WTC11 (cell line): Measurements from ENCODE around the gene TPRG1L. TPM values are rescaled to one million over a fixed set of nuclear protein-coding genes. Genes with fewer than 3 reads are reported as not detected.

Experiments
- ATAC-seq: fragments of 200-7000 bp; cut with Tn5 transposase; 2 replicates; pipeline ENCODE4 v1.10.0; 2021; ENCODE audit warnings: mild to moderate bottlenecking, moderate library complexity
- CTCF ChIA-PET: fragments of 300-600 bp; sonication (Branson Sonifier 250); formaldehyde crosslinking; loops from one replicate; lab custom pipeline; 2021; ENCODE audit warnings: antibody characterized with exemption; lab: Charles Lee
- POLR2A ChIA-PET: fragments of 350-600 bp; sonication (Branson Sonifier 250); formaldehyde crosslinking; loops from one replicate; lab custom pipeline; 2021; ENCODE audit warnings: antibody characterized with exemption; lab: Charles Lee
- DNase-seq: peaks from one replicate; pipeline ENCODE4 v3.0.0; 2021; ENCODE audit warnings: low spot score
- H3K27ac Mint-ChIP-seq: 2 replicates; pipeline ENCODE4 v1.8.0; 2021; ENCODE audit warnings: mixed read lengths
- H3K27me3 Mint-ChIP-seq: 2 replicates; pipeline ENCODE4 v1.8.0; 2021; ENCODE audit warnings: low read depth, mild to moderate bottlenecking, moderate library complexity, mixed read lengths
- H3K36me3 Mint-ChIP-seq: 2 replicates; pipeline ENCODE4 v1.8.0; 2021; ENCODE audit warnings: mixed read lengths
- H3K4me1 Mint-ChIP-seq: 2 replicates; pipeline ENCODE4 v1.8.0; 2022; ENCODE audit warnings: mixed read lengths
- H3K4me3 Mint-ChIP-seq: 2 replicates; pipeline ENCODE4 v1.8.0; 2021; ENCODE audit warnings: mild to moderate bottlenecking, moderate library complexity, mixed read lengths
- H3K9me3 Mint-ChIP-seq: 2 replicates; pipeline ENCODE4 v1.8.0; 2021; ENCODE audit warnings: mixed read lengths
- CREM ChIP-seq: sonication (generic); formaldehyde crosslinking; IDR thresholded peaks from 2 replicates; pipeline ENCODE4 v1.8.1; 2022; ENCODE audit warnings: mild to moderate bottlenecking, missing genetic modification reagents, moderate library complexity
- ELF4 ChIP-seq: sonication (generic); formaldehyde crosslinking; IDR thresholded peaks from 2 replicates; pipeline ENCODE4 v1.8.1; 2022; ENCODE audit warnings: low read depth, mild to moderate bottlenecking, moderate library complexity, missing genetic modification reagents
- FOXK1 ChIP-seq: sonication (generic); formaldehyde crosslinking; IDR thresholded peaks from 2 replicates; pipeline ENCODE4 v1.8.0; 2022; ENCODE audit warnings: mild to moderate bottlenecking, moderate library complexity, missing genetic modification reagents
- GRHL2 ChIP-seq: fragments of 250-450 bp; sonication (Bioruptor Pico); IDR thresholded peaks from 2 replicates; pipeline ENCODE4 v1.8.0; 2022; ENCODE audit warnings: mild to moderate bottlenecking, moderate library complexity; ENCODE audit not compliant: insufficient replicate concordance, severe bottlenecking
- HMGA2 ChIP-seq: fragments of 250-450 bp; sonication (Bioruptor Pico); IDR thresholded peaks from 2 replicates; pipeline ENCODE4 v1.4.0; 2021; ENCODE audit warnings: mild to moderate bottlenecking, moderate library complexity
- IRF2 ChIP-seq: sonication (generic); formaldehyde crosslinking; IDR thresholded peaks from 2 replicates; pipeline ENCODE4 v1.8.0; 2022; ENCODE audit warnings: low read depth, missing genetic modification reagents, borderline replicate concordance
- JAZF1 ChIP-seq: fragments of 250-450 bp; sonication (Bioruptor Pico); IDR thresholded peaks from 2 replicates; pipeline ENCODE4 v1.9.0; 2021; ENCODE audit warnings: moderate library complexity, mild to moderate bottlenecking, inconsistent platforms
- MYBL2 ChIP-seq: sonication (generic); formaldehyde crosslinking; IDR thresholded peaks from 2 replicates; pipeline ENCODE4 v1.8.1; 2023; ENCODE audit warnings: mild to moderate bottlenecking, moderate library complexity, missing genetic modification reagents
- NR3C1 ChIP-seq: sonication (generic); formaldehyde crosslinking; conservative IDR thresholded peaks from 2 replicates; pipeline ENCODE4 v1.8.1; 2023; ENCODE audit warnings: low read depth, mild to moderate bottlenecking, missing genetic modification reagents
- TP53 ChIP-seq: sonication (generic); formaldehyde crosslinking; IDR thresholded peaks from 2 replicates; pipeline ENCODE4 v1.8.1; 2023; ENCODE audit warnings: mild to moderate bottlenecking, missing genetic modification reagents
- total RNA-seq: library from RNA; stranded (reverse); gene quantifications from 3 replicates; pipeline ENCODE4 v1.2.3, GENCODE V29; 2021
- TF ChIP-seq, protein P1 (sequence below): sonication (generic); formaldehyde crosslinking; IDR thresholded peaks from 2 replicates; pipeline ENCODE4 v1.8.1; 2023; ENCODE audit warnings: mild to moderate bottlenecking, missing genetic modification reagents
- TF ChIP-seq, protein P2 (sequence below): fragments of 250-450 bp; sonication (Bioruptor Pico); IDR thresholded peaks from 2 replicates; pipeline ENCODE4 v1.9.0; 2021; ENCODE audit warnings: mild to moderate bottlenecking
- TF ChIP-seq, protein P3 (sequence below): sonication (generic); formaldehyde crosslinking; IDR thresholded peaks from 2 replicates; pipeline ENCODE4 v1.8.1; 2022; ENCODE audit warnings: missing genetic modification reagents, borderline replicate concordance
- TF ChIP-seq, protein P4 (sequence below): sonication (generic); formaldehyde crosslinking; IDR thresholded peaks from 2 replicates; pipeline ENCODE4 v1.8.1; 2022; ENCODE audit warnings: mild to moderate bottlenecking, moderate library complexity, missing genetic modification reagents
- TF ChIP-seq, protein P5 (sequence below): sonication (generic); formaldehyde crosslinking; IDR thresholded peaks from 2 replicates; pipeline ENCODE4 v1.8.0; 2022; ENCODE audit warnings: mild to moderate bottlenecking, missing genetic modification reagents
- TF ChIP-seq, protein P6 (sequence below): fragments of 250-450 bp; sonication (Bioruptor Pico); IDR thresholded peaks from 2 replicates; pipeline ENCODE4 v1.9.0; 2021; ENCODE audit warnings: moderate library complexity, mild to moderate bottlenecking, inconsistent platforms, borderline replicate concordance
- TF ChIP-seq, protein P7 (sequence below): fragments of 250-450 bp; sonication (Bioruptor Pico); IDR thresholded peaks from 2 replicates; pipeline ENCODE4 v2.1.2; 2022; ENCODE audit warnings: mild to moderate bottlenecking, moderate library complexity
- TF ChIP-seq, protein P8 (sequence below): sonication (generic); formaldehyde crosslinking; IDR thresholded peaks from 2 replicates; pipeline ENCODE4 v1.8.0; 2022; ENCODE audit warnings: missing genetic modification reagents

Gene TPRG1L
- total RNA-seq, 1 experiment from 2014 or later: 20.9 TPM

DNA sequence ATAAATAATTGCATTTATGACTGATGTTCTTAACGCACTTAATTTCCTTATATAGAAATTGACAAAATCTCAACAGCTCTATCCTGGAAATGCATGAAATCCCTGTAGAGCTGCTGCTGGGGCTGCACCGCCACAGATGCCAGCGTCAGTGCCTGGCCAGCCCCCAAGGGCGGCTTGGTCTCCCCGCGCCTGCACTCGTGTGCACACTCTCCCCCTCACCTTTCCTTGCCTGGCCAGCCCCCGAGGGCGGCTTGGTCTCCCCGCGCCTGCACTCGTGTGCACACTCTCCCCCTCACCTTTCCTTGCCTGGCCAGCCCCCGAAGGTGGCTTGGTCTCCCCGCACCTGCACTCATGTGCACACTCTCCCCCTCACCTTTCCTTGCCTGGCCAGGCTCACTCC, 11.3 kb downstream of the TPRG1L start:
- no peak for DNase-seq
- Mint-ChIP-seq H3K27me3 (no peaks in the 10 kb centered on the region), H3K36me3 (peaks cover 30% of the 10 kb centered on the region), H3K9me3 (no peaks in the 10 kb centered on the region), H3K4me1 (no peaks in the 10 kb centered on the region), H3K4me3 (no peak overlapping the region), H3K27ac (no peak overlapping the region)
- ATAC-seq: no peak
- TF ChIP-seq TP53 (CRISPR knock-in tag): no peak
- no peak for TF ChIP-seq CREM (CRISPR knock-in tag)
- no peak for TF ChIP-seq ELF4 (CRISPR knock-in tag)
- no peak for TF ChIP-seq NR3C1 (CRISPR knock-in tag)
- TF ChIP-seq, protein P1, sequence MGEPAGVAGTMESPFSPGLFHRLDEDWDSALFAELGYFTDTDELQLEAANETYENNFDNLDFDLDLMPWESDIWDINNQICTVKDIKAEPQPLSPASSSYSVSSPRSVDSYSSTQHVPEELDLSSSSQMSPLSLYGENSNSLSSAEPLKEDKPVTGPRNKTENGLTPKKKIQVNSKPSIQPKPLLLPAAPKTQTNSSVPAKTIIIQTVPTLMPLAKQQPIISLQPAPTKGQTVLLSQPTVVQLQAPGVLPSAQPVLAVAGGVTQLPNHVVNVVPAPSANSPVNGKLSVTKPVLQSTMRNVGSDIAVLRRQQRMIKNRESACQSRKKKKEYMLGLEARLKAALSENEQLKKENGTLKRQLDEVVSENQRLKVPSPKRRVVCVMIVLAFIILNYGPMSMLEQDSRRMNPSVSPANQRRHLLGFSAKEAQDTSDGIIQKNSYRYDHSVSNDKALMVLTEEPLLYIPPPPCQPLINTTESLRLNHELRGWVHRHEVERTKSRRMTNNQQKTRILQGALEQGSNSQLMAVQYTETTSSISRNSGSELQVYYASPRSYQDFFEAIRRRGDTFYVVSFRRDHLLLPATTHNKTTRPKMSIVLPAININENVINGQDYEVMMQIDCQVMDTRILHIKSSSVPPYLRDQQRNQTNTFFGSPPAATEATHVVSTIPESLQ (CRISPR knock-in tag): no peak
- TF ChIP-seq HMGA2 (CRISPR knock-in tag): no peak
- TF ChIP-seq, protein P2, sequence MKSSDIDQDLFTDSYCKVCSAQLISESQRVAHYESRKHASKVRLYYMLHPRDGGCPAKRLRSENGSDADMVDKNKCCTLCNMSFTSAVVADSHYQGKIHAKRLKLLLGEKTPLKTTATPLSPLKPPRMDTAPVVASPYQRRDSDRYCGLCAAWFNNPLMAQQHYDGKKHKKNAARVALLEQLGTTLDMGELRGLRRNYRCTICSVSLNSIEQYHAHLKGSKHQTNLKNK: no peak
- TF ChIP-seq, protein P3, sequence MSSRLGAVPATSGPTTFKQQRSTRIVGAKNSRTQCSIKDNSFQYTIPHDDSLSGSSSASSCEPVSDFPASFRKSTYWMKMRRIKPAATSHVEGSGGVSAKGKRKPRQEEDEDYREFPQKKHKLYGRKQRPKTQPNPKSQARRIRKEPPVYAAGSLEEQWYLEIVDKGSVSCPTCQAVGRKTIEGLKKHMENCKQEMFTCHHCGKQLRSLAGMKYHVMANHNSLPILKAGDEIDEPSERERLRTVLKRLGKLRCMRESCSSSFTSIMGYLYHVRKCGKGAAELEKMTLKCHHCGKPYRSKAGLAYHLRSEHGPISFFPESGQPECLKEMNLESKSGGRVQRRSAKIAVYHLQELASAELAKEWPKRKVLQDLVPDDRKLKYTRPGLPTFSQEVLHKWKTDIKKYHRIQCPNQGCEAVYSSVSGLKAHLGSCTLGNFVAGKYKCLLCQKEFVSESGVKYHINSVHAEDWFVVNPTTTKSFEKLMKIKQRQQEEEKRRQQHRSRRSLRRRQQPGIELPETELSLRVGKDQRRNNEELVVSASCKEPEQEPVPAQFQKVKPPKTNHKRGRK: no peak
- ChIA-PET CTCF (no interaction called here), POLR2A (no interaction called here)

DNA sequence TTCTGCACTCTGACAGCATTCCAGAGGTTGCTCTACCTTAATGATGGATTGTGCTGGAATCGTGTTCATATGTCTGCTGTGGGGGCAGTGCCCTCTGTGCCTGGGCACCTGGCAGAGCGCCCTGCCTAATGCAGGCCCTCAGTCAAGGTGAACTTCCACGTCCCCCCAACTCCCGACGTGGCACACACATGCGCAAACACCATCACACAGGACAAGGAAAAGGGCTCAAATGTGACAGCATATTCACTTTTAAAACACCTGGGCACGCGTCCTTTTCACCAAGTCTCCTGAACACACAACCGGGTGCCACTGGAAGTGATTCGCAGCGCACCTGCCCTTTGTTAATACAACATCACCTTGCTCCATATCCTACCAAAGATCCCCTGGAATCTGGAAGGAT, 11.7 kb downstream of the TPRG1L start:
- peaks cover 30% of the 10 kb centered on the region for H3K36me3 Mint-ChIP-seq
- CTCF ChIA-PET: no interaction called here
- H3K9me3 Mint-ChIP-seq: no peaks in the 10 kb centered on the region
- no peaks in the 10 kb centered on the region for H3K4me1 Mint-ChIP-seq
- TF ChIP-seq, protein P4, sequence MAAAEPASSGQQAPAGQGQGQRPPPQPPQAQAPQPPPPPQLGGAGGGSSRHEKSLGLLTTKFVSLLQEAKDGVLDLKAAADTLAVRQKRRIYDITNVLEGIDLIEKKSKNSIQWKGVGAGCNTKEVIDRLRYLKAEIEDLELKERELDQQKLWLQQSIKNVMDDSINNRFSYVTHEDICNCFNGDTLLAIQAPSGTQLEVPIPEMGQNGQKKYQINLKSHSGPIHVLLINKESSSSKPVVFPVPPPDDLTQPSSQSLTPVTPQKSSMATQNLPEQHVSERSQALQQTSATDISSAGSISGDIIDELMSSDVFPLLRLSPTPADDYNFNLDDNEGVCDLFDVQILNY (CRISPR knock-in tag): no peak
- no peak for TF ChIP-seq GRHL2 (CRISPR knock-in tag)
- no peak for TF ChIP-seq FOXK1 (CRISPR knock-in tag)
- TF ChIP-seq MYBL2 (CRISPR knock-in tag): no peak
- TF ChIP-seq, protein P5, sequence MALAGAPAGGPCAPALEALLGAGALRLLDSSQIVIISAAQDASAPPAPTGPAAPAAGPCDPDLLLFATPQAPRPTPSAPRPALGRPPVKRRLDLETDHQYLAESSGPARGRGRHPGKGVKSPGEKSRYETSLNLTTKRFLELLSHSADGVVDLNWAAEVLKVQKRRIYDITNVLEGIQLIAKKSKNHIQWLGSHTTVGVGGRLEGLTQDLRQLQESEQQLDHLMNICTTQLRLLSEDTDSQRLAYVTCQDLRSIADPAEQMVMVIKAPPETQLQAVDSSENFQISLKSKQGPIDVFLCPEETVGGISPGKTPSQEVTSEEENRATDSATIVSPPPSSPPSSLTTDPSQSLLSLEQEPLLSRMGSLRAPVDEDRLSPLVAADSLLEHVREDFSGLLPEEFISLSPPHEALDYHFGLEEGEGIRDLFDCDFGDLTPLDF (CRISPR knock-in tag): no peak
- TF ChIP-seq, protein P6, sequence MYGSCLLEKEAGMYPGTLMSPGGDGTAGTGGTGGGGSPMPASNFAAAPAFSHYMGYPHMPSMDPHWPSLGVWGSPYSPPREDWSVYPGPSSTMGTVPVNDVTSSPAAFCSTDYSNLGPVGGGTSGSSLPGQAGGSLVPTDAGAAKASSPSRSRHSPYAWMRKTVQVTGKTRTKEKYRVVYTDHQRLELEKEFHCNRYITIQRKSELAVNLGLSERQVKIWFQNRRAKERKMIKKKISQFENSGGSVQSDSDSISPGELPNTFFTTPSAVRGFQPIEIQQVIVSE (CRISPR knock-in tag): no peak
- no peak for TF ChIP-seq IRF2 (CRISPR knock-in tag)
- TF ChIP-seq, protein P7, sequence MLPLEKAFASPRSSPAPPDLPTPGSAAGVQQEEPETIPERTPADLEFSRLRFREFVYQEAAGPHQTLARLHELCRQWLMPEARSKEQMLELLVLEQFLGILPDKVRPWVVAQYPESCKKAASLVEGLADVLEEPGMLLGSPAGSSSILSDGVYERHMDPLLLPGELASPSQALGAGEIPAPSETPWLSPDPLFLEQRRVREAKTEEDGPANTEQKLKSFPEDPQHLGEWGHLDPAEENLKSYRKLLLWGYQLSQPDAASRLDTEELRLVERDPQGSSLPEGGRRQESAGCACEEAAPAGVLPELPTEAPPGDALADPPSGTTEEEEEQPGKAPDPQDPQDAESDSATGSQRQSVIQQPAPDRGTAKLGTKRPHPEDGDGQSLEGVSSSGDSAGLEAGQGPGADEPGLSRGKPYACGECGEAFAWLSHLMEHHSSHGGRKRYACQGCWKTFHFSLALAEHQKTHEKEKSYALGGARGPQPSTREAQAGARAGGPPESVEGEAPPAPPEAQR (CRISPR knock-in tag): no peak
- TF ChIP-seq JAZF1 (CRISPR knock-in tag): no peak
- TF ChIP-seq, protein P8, sequence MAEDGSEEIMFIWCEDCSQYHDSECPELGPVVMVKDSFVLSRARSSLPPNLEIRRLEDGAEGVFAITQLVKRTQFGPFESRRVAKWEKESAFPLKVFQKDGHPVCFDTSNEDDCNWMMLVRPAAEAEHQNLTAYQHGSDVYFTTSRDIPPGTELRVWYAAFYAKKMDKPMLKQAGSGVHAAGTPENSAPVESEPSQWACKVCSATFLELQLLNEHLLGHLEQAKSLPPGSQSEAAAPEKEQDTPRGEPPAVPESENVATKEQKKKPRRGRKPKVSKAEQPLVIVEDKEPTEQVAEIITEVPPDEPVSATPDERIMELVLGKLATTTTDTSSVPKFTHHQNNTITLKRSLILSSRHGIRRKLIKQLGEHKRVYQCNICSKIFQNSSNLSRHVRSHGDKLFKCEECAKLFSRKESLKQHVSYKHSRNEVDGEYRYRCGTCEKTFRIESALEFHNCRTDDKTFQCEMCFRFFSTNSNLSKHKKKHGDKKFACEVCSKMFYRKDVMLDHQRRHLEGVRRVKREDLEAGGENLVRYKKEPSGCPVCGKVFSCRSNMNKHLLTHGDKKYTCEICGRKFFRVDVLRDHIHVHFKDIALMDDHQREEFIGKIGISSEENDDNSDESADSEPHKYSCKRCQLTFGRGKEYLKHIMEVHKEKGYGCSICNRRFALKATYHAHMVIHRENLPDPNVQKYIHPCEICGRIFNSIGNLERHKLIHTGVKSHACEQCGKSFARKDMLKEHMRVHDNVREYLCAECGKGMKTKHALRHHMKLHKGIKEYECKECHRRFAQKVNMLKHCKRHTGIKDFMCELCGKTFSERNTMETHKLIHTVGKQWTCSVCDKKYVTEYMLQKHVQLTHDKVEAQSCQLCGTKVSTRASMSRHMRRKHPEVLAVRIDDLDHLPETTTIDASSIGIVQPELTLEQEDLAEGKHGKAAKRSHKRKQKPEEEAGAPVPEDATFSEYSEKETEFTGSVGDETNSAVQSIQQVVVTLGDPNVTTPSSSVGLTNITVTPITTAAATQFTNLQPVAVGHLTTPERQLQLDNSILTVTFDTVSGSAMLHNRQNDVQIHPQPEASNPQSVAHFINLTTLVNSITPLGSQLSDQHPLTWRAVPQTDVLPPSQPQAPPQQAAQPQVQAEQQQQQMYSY (CRISPR knock-in tag): no peak
- H3K27me3 Mint-ChIP-seq: no peaks in the 10 kb centered on the region
- POLR2A ChIA-PET: no interaction called here
- H3K27ac Mint-ChIP-seq: no peak overlapping the region
- H3K4me3 Mint-ChIP-seq: no peak overlapping the region
- DNase-seq (no peak), ATAC-seq (no peak)
